Measurements from ENCODE around the gene IFT80. TPM values are rescaled to one million over a fixed set of nuclear protein-coding genes. Genes with fewer than 3 reads are reported as not detected.

IFT80 gene
- total and polyA plus RNA-seq, 2 of the 4 experiments (the other 2 are of a cell fraction) = 15.2 to 16.8 TPM

DNA sequence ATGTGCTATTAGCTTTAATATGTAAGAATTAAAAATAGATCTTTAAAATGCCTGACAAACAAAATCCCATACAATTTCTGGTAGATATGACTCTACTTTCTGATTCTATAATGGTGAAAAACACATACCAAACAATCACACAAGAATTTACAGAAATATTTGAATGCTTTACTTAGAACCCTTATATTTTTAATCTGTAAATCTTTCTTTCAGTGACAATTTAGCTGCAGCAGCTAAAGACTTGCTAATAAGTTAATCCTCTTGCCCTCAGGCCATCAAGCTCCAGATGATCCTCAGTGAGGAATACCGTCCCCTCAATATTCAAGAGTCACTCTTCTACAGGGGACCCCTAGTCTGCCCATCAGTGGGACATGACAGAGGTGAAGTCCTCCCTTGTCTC lies 118.2 kb downstream of the IFT80 start:
- in situ Hi-C loops (cut with MboI; ENCODE audit: low sequenced_read_pairs) = no loop called here
- dilution Hi-C loops (cut with HindIII; ENCODE audit: low sequenced_read_pairs, unreplicated experiment) = no loop called here
- no TSS peak for BruUV-seq (replicated peaks)
- H3K9me1 ChIP-seq (ENCODE audit: insufficient read depth, low read length) = peaks cover 3% of the 10 kb centered on the region; the same call in 1 of the 2 replicates
- no peak for TF ChIP-seq CEBPB (IDR thresholded peaks at IDR 0.05; ENCODE audit: low read depth, low read length)
- TF ChIP-seq POLR2A (IDR thresholded peaks at IDR 0.05; ENCODE audit: low read depth, low read length) = no peak
- TF ChIP-seq, protein P1, sequence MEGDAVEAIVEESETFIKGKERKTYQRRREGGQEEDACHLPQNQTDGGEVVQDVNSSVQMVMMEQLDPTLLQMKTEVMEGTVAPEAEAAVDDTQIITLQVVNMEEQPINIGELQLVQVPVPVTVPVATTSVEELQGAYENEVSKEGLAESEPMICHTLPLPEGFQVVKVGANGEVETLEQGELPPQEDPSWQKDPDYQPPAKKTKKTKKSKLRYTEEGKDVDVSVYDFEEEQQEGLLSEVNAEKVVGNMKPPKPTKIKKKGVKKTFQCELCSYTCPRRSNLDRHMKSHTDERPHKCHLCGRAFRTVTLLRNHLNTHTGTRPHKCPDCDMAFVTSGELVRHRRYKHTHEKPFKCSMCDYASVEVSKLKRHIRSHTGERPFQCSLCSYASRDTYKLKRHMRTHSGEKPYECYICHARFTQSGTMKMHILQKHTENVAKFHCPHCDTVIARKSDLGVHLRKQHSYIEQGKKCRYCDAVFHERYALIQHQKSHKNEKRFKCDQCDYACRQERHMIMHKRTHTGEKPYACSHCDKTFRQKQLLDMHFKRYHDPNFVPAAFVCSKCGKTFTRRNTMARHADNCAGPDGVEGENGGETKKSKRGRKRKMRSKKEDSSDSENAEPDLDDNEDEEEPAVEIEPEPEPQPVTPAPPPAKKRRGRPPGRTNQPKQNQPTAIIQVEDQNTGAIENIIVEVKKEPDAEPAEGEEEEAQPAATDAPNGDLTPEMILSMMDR (conservative IDR thresholded peaks at IDR 0.05; ENCODE audit: low read depth, low read length) = no peak
- no peak overlapping the region for H3K18ac ChIP-seq (ENCODE audit: low read depth, low read length)
- no peaks in the 10 kb centered on the region for H3K4me1 ChIP-seq (ENCODE audit: control insufficient read depth, insufficient read depth, low read length)
- H3K36me3 ChIP-seq (ENCODE audit: control insufficient read depth, insufficient read depth, low read length) = peaks cover 3% of the 10 kb centered on the region; the same call in 1 of the 2 replicates
- H4K91ac ChIP-seq (ENCODE audit: insufficient read depth, low read depth, low read length) = no peak overlapping the region
- H3K9ac ChIP-seq (ENCODE audit: low read depth, low read length) = no peak overlapping the region
- no peak overlapping the region for H3K4me3 ChIP-seq (ENCODE audit: insufficient read depth, low read depth, low read length)
- DNase-seq (no peak), ATAC-seq (ENCODE audit: low read depth) (no peak)
- no peak overlapping the region for H4K8ac ChIP-seq (ENCODE audit: low read depth in 2 of 2, low read length in 2 of 2)
- no peak overlapping the region for H3K56ac ChIP-seq (ENCODE audit: extremely low read depth, insufficient read depth, low read length)
- no peaks in the 10 kb centered on the region for H3K79me1 ChIP-seq (ENCODE audit: low read depth in 1 of 2, low read length in 2 of 2)
- no peak overlapping the region for H3K4me2 ChIP-seq (ENCODE audit: low read depth, low read length)
- no peak overlapping the region for H2BK5ac ChIP-seq (ENCODE audit: low read depth, low read length, poor library complexity, severe bottlenecking)
- no peak overlapping the region for H3K27ac ChIP-seq (ENCODE audit: insufficient read depth, low read length)
- H3K9me3 ChIP-seq (ENCODE audit: control insufficient read depth, insufficient read depth, low read length) = no peaks in the 10 kb centered on the region
- intact Hi-C loops (cut with micrococcal nuclease) = no loop called here
- no peak overlapping the region for H3K4ac ChIP-seq (ENCODE audit: low read depth, low read length)
- WGBS, 2 experiments (ENCODE audit: extremely low coverage in 2 of 2, insufficient read length in 1 of 2) = no CpG with 5 or more reads among the region's 1 CpG
- H2BK120ac ChIP-seq (ENCODE audit: low read depth, low read length) = no peak overlapping the region
- ChIA-PET POLR2A (ENCODE audit: unreplicated experiment) (no interaction called here), CTCF (no interaction called here)
- no peak overlapping the region for H2AK9ac ChIP-seq (replicated peaks; ENCODE audit: low read depth, low read length, poor library complexity)
- H3K27me3 ChIP-seq (ENCODE audit: control insufficient read depth, insufficient read depth, low read length) = no peaks in the 10 kb centered on the region
- H2AFZ ChIP-seq (replicated peaks; ENCODE audit: low read length, poor library complexity) = no peak overlapping the region
- no peaks in the 10 kb centered on the region for H4K20me1 ChIP-seq (ENCODE audit: insufficient read depth, low read length)
- no peak overlapping the region for H2BK15ac ChIP-seq (ENCODE audit: low read depth, low read length)
- H3K23ac ChIP-seq (ENCODE audit: low read depth, low read length) = no peak overlapping the region
- no peak overlapping the region for H2BK20ac ChIP-seq (ENCODE audit: low read depth, low read length)
- no peak overlapping the region for H4K5ac ChIP-seq (ENCODE audit: low read depth, low read length)
- no peak overlapping the region for H2AK5ac ChIP-seq (ENCODE audit: low read depth, low read length)
- H3K14ac ChIP-seq (replicated peaks; ENCODE audit: low read depth, low read length) = no peak overlapping the region
